PFSK-1 (cell line): ENCODE data around the gene PHACTR4.

ENCODE experiments used
- FOXP2 ChIP-seq: optimal IDR thresholded peaks from 2 replicates; pipeline ENCODE3; 2011; ENCODE audit warnings: borderline replicate concordance, control low read depth, inconsistent platforms; ENCODE audit not compliant: insufficient read depth; ENCODE audit errors: extremely low read length, extremely low read depth
- POLR2AphosphoS5 ChIP-seq: IDR thresholded peaks from 2 replicates; pipeline ENCODE4 v1.6.1; 2012; ENCODE audit warnings: low read depth, mild to moderate bottlenecking, control low read depth, low read length, moderate library complexity
- SIN3A ChIP-seq: IDR thresholded peaks from 2 replicates; pipeline ENCODE4 v1.6.1; 2012; ENCODE audit warnings: mild to moderate bottlenecking, low read length, moderate library complexity, borderline replicate concordance; ENCODE audit not compliant: insufficient read depth
- TAF1 ChIP-seq: IDR thresholded peaks from 2 replicates; pipeline ENCODE4 v1.6.1; 2012; ENCODE audit warnings: low read length, control low read depth, borderline replicate concordance; ENCODE audit not compliant: insufficient read depth
- TF ChIP-seq, protein P1 (sequence below), 2 experiments: IDR thresholded peaks; 2 replicates each; pipeline versions ENCODE4 v1.6.1 to v1.8.0; 2011 to 2012; ENCODE audit warnings: low read depth in 2 of 2, low read length in 2 of 2, control low read depth in 1 of 2, inconsistent platforms in 1 of 2, mild to moderate bottlenecking in 1 of 2, moderate library complexity in 1 of 2; ENCODE audit not compliant: insufficient read depth in 1 of 2

DNA sequence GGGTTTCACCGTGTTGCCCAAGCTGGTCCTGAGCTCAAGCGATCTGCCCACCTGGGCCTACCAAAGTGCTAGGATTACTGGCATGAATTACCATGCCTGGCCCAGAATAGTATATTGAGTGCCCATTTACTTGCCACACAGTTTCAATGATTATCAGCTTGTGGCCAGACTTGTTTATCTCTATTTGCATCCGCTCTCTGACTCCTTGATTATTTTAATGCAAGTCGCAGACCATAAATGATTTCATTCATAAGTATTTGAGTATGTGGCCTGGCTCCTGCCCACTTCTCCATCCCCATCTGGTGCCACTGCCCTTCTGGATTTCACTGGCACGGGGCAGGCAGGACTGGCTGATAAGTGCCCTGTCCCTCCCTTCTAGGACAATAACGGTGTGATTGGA, 165.1 kb downstream of the PHACTR4 start:
- TF ChIP-seq POLR2AphosphoS5, result no peak
- TF ChIP-seq, protein P1, sequence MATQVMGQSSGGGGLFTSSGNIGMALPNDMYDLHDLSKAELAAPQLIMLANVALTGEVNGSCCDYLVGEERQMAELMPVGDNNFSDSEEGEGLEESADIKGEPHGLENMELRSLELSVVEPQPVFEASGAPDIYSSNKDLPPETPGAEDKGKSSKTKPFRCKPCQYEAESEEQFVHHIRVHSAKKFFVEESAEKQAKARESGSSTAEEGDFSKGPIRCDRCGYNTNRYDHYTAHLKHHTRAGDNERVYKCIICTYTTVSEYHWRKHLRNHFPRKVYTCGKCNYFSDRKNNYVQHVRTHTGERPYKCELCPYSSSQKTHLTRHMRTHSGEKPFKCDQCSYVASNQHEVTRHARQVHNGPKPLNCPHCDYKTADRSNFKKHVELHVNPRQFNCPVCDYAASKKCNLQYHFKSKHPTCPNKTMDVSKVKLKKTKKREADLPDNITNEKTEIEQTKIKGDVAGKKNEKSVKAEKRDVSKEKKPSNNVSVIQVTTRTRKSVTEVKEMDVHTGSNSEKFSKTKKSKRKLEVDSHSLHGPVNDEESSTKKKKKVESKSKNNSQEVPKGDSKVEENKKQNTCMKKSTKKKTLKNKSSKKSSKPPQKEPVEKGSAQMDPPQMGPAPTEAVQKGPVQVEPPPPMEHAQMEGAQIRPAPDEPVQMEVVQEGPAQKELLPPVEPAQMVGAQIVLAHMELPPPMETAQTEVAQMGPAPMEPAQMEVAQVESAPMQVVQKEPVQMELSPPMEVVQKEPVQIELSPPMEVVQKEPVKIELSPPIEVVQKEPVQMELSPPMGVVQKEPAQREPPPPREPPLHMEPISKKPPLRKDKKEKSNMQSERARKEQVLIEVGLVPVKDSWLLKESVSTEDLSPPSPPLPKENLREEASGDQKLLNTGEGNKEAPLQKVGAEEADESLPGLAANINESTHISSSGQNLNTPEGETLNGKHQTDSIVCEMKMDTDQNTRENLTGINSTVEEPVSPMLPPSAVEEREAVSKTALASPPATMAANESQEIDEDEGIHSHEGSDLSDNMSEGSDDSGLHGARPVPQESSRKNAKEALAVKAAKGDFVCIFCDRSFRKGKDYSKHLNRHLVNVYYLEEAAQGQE (IDR thresholded peaks at IDR 0.05; ENCODE audit: insufficient read depth in 1 of 2, low read depth in 2 of 2, low read length in 2 of 2), result no peak
- no peak for TF ChIP-seq SIN3A
- no peak for TF ChIP-seq TAF1
- no peak for TF ChIP-seq FOXP2
